HG02763 (cell line): ENCODE data around the gene SMIM8.

ENCODE experiments used
- ATAC-seq: cut with Tn5 transposase; IDR thresholded peaks from one replicate; pipeline ENCODE4 v1.9.1; 2021; ENCODE audit warnings: mild to moderate bottlenecking, moderate library complexity; ENCODE audit not compliant: unreplicated experiment

SMIM8 gene

DNA sequence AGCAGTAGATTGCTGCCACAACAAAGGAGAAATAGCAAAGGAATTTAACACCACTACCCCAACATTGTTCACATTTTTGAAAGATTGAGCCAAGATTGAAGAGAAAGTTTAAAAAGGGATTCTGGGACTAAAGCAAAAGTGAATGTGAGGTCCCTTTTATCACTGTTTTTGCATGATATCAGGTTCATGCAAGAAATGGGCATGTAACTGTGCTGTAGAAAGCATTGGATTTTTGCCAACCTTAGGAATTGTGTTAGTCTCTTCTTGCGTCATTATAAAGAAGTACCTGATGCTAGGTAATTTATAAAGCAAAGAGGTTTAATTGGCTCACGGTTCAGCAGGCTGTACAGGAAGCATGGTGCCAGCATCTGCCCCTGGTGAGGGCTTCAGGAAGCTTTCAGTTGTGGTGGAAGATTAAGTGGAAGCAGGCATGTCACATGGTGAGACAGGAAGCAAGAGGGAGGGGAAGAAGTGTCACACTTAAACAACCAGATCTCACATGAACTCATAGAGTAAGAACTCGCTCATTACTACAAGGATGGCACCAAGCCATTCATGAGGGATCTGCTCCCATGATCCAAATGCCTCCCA, 11.3 kb downstream of the SMIM8 start:
- no peak for ATAC-seq

- ATAC-seq: no peak
These were observed 12.3 kb downstream of the SMIM8 start for GRCh38 chr6:87334683-87335082.

GRCh38 chr6:87336367-87336766, 14.0 kb downstream of the SMIM8 start:
- no peak for ATAC-seq

DNA sequence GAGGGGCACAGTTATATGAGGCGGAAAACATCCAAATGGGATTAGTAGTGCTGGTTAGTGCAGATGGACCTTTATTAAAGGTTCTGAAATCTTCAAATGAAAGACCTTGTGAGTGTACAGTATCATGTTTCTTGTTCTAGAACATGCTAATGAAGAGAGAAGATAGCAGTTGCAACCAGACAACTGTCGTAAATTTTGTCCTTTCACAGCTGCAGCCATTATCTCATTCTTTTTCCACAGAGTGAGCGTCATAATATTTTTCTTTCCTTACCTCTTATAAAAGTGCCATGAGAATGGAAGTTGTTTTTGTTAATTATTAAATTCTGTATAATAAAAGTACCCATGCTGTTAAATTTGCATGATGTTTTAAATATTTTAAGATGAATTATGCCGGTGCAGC, 17.8 kb downstream of the SMIM8 start:
- no peak for ATAC-seq

- no peak for ATAC-seq
These were observed 18.8 kb downstream of the SMIM8 start for GRCh38 chr6:87341158-87341557.

DNA sequence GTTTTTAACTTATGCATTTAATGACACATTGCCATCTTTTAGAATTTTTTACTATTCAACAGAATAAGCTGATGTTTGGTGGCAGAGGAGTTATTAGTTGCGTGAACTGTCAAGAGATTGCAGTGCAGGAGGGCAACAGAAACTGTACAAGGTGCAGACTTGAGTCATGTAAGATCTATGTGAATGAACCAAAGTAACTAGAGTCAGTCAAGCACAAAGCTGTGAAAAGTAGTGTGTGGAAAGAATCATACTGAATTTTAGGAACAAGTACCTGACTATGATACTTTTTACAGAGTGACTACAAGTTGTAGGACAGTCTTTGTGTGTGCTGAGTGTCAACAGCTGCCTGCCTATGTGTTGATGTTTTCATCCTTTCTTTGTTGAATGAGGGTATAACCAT, 19.5 kb downstream of the SMIM8 start:
- peak; percentile 79 for ATAC-seq

DNA sequence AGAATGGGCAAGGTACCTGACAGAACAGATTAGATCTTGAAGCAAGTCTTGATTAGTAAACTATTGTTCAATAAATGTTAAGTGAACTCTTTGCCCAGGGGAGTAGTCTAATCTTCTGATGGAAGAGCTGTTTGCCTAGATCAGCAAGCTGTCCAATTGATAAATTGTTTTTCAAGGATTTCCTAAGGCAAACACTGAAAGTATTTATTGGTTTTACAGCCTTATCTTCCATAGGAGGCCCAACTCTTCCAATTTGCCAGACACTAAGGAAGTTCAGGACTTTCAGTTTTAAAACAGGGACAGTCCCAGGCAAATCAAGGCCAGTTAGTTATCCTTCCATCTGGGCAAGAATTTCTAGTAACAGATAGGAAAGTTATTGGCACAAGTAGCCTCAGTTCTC, 20.4 kb downstream of the SMIM8 start:
- ATAC-seq: no peak

- no peak for ATAC-seq
These were observed 22.3 kb downstream of the SMIM8 start, which contains the start of gene C6orf163 for GRCh38 chr6:87344731-87345130. C6orf163 (plus strand) TSS chr6:87344813; CDS start chr6:87345100, 287 bp downstream.

GRCh38 chr6:87346700-87347099, 24.3 kb downstream of the SMIM8 start:
- no peak for ATAC-seq

- no peak for ATAC-seq
These were observed 27.5 kb downstream of the SMIM8 start for GRCh38 chr6:87349896-87350295.

DNA sequence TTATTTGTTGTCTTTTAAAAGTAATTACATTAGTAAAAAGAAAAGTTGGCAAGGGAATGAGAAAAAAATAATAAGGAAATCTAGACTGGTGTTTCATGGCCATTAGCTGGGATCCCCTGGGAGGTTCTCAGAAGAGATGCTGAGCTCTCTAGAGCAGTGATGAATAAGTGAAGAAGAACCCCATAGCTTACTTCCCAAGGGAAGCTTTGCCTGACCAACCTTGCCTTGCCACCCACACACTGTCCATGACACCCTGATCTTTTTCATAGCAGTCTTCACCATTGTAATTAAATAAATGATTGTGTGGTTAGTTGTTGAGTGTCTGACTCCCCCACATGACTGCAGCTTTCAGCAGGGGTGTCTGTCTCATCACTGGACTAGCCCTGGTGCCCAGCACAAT, 28.1 kb downstream of the SMIM8 start:
- no peak for ATAC-seq

DNA sequence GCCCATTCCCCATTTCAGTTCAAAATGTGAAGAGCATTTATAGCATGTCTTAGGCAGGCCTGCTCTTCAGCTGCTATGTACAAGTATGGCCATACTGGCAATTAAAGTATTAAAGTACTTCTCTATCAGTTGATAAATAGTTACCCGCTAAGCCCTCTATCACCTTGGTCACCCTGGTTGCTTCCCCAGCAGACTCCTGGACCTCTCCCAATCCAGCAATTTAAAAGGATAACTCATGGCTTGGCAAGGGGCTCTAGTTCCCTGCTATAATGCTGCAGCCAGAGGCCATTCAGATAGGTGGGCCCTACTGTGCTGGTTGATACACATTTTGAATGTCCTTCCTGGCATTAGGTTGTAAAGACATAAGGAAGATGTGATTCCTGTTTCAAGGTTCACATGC, 29.2 kb downstream of the SMIM8 start:
- no peak for ATAC-seq

GRCh38 chr6:87356181-87356580, 33.8 kb downstream of the SMIM8 start:
- no peak for ATAC-seq

- ATAC-seq: no peak
These were observed 35.2 kb downstream of the SMIM8 start for GRCh38 chr6:87357479-87358196.

DNA sequence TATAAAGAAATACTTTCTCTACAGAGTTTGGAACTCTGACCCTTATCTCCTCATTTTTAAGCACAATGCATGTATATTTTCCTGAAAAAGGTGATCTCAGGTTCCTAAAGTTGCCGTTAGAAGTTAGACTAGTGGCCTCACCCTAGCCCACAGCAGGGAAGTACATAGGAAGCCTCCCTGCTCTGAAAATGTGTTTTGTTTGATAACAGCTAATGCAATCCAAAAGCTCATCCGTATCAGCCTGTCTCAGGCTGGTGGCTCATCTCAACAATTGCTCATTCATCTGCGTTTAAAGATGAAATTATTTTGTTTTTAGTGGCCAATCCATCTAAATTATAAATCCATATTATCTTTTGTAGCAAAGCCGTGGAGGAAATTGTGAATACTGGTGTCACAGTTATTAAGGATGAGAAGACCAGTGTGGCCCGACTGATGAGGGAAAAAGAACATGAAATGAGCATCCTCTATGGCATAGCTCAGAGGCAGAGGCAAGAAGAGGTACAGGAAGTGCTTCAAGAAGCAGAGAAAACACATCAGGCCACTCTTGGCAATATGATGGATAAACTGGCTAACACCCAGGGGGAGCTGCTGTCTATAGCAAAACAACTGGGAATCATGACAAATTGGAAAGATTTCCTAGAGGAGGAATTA, 42.3 kb downstream of the SMIM8 start:
- ATAC-seq: no peak

GRCh38 chr6:87366072-87366827, 43.9 kb downstream of the SMIM8 start:
- ATAC-seq: no peak

DNA sequence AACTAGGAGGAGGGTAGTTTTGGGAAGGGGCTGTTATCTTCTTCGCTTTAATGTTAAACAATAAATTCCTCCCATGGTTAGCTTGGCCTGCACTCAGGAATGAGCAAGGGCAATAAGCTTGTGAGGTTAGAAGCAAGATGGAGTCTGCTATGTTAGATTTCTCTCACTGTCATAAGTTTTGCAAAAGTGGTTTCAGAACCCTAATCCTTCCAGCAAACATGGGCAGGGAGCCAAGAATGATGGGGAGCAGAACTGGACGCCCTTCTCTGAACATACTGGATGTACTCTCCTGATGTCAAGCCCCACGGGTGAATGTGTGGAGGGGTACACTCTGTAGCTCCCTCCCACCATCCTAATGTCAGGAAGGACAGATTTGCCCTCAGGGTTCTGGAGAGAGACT, 44.5 kb downstream of the SMIM8 start:
- ATAC-seq: no peak

DNA sequence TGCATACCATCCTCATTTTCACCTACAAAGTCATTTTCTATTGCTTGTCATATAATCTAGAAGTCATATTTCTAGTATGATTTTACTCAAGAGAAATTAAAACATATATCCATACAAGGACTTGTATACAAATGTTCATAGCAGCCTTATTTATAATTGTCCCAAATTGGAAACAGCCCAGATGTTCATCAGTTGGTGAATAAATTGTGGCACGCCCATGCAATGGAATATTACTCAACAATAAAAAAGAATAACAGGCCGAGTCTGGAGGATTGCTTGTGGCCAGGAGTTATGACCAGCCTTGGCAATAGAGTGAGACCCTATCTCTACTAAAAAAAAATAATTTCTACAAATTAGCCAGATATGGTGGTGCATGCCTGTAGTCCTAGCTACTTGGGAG, 51.0 kb downstream of the SMIM8 start:
- ATAC-seq: no peak

- ATAC-seq: no peak
These were observed 52.9 kb downstream of the SMIM8 start for GRCh38 chr6:87375315-87375714.

DNA sequence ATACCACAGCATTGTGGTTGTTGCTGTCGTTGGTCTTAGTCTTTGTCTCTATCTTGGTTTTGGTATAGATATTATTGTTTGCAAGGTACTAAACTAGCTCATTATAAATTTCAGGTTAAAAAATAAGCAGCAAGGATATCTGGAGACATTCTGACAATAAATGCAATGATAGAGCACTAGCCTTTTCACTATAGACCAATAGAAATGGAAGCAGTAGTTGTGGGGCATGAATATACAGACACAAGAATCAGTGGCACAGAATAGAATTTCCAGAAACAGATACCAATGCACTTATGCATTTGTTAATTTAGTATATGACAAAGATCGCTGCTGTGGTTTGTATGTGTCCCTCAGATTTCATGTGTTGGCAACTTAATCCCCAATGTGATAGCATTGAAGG, 54.3 kb downstream of the SMIM8 start:
- no peak for ATAC-seq

DNA sequence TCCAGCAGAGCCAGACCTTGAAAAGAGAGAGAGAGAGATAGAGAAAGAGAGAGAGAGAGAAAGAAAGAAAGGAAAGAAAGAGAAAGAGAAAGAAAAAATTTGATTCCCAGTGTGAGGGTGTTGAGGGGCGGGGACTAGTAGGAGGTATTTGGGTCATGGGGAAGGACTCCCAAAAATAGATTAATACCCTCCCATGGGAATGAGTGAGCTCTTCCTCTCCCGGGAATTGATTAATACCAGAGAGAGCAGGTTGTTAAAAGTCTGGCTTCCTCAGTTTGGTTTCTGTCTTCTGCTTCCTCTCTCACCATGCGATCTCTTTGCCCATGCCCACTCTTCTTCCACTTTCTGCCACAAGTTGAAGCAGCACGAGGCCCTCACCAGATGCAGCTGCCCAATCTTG, 56.6 kb downstream of the SMIM8 start:
- ATAC-seq: peak; percentile 54

- no peak for ATAC-seq
These were observed 60.5 kb downstream of the SMIM8 start for GRCh38 chr6:87382861-87383260.
